Spleen (tissue), 7 donors: ENCODE results near the gene GATD1.

Source experiments
- CTCF ChIP-seq, 11 experiments: fragments of 200-600 bp in 7 of 11; fragments of 450-650 bp in 4 of 11; sonication (generic) in 4 of 11; IDR thresholded peaks in 8 of 11; conservative IDR thresholded peaks in 3 of 11; 1 replicate in 7 of 11; 2 replicates in 4 of 11; pipeline versions ENCODE4 v1.4.0 to v1.8.0; 2016 to 2021; ENCODE audit warnings: antibody characterized with exemption in 11 of 11, inconsistent platforms in 4 of 11, mild to moderate bottlenecking in 1 of 11
- POLR2A ChIP-seq, 3 donors: fragments of 450-650 bp; IDR thresholded peaks; one replicate each; pipeline ENCODE4 v1.5.1; 2017; ENCODE audit warnings: antibody characterized with exemption in 3 of 3, mild to moderate bottlenecking in 1 of 3
- donor health status: DM: no; HTN: no; CAD: no; lungs with moderate emphysema.
- donor health status: DM: no; HTN: no; CAD: no.
- donor health status: DM: no; HTN: no; CAD: no.

GRCh38 chr11:724778-725386 lies 52.4 kb downstream of the GATD1 start:
- no peak for TF ChIP-seq CTCF (IDR thresholded peaks at IDR 0.05 in 8 of 11, conservative IDR thresholded peaks at IDR 0.05 in 3 of 11)
- TF ChIP-seq POLR2A (IDR thresholded peaks at IDR 0.05): no peak
